Fibroblast of peridontal ligament (primary cell): ENCODE measurements around the gene NRG2.

Experiments
- DNase-seq: peaks from one replicate; pipeline ENCODE4 v3.0.0-alpha.2; 2010; ENCODE audit errors: extremely low read depth

NRG2 gene

DNA sequence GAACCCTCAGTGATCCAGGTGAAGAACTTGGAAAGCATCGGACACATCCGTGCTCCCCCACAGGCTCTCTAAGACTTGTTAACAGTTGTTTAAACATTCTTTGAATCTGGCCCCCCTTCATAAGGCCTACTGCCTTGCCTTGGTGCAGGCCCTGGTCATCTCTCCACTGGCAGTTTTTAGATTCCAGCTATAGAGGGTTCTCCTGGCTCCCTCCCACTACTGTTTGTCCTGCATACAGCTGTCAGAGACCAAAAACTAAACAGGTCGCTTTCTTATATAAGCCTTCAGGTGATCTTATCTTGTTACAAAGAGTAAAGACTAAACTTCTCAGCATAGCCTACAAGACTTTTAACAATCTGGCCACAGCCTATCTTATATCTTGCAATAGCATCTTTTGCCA, 32.3 kb downstream of the NRG2 start:
- DNase-seq: no peak

DNA sequence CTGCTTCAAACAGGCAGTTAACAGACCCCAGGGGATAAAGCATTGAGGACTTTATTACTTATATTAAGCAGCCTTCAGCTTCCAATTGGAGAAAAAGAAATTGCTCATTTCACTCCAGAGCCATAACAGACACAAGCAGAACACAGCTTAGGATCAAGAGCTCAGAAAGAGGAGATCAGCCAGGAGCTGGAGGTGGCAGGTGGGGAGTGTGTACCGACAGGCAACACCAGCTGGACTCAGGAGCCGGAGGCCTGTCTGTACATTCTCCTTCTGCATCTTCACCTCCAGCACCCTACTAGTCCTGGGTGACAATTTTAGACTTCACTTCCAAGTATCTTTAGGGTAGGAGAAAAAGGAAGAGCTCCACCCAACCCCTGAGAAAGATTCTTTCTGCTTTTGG, 35.8 kb downstream of the NRG2 start:
- DNase-seq: no peak

DNA sequence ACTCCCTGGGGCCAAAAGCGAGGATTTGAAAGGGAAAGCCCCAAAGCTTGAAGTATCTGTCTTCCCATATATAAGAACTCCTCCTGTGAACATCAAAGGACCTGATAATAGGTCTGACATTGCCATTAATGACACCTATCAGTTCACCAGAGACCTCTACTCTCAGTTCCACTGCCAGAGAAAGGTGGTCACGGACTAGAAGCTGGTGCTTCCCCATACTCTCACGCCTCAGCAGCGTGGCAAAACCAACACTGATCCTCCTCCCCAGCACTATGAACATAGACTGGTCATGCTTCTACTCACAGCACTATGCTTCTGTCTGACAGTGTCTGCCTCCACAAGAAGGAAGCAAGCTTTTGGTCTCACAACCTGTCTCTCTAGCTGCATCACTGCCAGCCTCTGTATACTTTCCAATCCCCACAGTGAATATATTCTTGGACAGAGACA, 37.9 kb downstream of the NRG2 start:
- DNase-seq: no peak

GRCh38 chr5:140004174-140004573, 38.9 kb downstream of the NRG2 start:
- DNase-seq: no peak

- no peak for DNase-seq
Observed at GRCh38 chr5:140003519-140003918, 39.6 kb downstream of the NRG2 start.

DNA sequence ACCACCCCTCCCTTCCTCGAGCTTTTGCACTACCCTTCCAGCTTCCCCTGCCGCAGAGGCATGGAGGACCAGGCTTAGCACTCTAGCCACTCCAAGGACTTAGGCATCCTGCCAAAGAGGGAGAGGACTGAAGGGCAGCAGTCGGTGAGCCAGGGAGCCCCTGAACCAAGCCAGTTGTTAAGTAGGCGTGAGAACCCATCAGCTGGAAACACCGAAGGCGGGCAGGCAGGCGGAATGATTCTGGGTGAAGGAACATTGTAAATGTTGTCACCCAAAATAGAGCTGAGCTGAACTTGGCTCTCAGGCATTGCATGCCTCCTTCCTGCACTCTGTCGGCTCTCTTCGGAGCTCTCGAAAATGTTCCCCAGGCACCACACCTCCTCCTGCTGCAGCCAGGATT, 42.8 kb downstream of the NRG2 start:
- no peak for DNase-seq

DNA sequence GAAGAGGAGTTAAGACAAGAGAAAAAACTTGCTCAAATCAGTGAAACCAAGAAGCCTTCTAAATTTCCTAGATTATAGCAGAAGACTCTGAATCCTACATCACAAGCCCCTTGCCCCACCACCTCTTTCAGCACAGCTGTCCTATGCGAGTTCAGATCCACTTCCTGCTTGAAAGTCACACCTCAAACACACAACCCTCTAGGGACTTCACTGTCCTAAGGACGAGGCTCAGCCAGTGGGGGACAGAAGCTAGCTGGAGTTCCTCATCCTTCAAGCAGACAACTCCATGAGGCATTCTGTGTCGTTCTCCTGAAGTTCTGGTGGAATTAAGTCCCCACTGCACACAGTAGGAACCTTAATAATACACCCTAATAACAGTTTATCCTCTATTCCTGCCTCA, 44.3 kb downstream of the NRG2 start:
- DNase-seq: no peak

DNA sequence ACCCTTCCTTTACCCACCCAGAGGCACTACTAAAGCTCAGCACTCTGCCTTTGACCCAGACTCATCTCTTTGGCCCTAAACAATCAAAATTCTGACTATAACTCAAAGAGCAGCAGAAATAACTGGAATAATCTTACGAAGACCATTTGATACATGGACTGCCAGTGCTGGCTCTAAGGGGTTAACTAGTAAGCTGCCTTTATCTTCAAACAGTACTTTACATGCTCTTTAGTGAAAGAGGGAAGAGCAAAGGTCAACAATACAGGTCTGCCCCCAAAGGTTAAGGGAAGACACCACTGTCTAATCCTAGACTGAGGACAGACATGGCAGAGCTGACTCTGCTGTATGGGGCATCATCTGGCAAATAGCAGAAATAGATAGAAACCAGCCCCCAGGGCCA, 45.8 kb downstream of the NRG2 start:
- DNase-seq: no peak

- DNase-seq: no peak
Observed at GRCh38 chr5:139995929-139996328, 47.2 kb downstream of the NRG2 start.

GRCh38 chr5:139994234-139994633, 48.9 kb downstream of the NRG2 start:
- no peak for DNase-seq

DNA sequence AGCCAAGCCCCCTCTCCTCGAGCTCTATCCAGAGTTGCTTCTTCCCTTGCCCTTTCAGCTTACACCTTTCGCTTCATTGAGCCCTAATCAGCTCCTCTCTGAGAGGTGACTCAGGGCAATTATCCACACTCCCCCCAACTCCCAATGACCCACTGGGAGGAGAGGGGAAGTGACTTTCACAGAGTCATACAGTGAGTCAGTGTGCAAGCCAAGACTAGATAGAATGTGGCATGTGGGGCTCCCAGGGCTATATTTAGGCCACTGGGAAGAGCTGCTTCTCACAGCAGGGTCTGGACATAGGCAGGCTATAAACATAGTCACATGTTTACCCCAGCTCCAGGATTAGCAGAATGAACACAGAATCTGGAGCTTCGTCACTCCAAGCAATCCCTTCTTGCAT, 57.4 kb downstream of the NRG2 start:
- peak; percentile 60 for DNase-seq

DNA sequence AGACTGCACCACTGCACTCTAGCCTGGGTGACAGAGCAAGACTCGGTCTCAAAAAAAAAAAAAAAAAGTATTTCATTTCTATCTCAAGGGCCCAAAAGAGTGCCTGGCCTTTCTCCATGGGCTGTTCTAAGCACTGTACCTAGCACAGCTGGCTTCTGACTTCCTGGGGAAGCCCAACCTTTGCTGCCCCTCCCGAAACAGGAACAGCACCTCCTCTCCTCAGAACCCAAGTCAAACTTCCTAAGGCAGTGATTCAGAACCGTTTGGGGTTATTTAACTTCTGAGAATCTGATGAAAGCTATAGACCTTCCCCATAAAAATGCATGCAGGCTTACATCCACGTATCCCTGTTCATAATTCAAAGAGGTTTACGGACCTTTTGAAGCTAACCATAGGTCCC, 57.8 kb downstream of the NRG2 start:
- peak; percentile 3 for DNase-seq

DNA sequence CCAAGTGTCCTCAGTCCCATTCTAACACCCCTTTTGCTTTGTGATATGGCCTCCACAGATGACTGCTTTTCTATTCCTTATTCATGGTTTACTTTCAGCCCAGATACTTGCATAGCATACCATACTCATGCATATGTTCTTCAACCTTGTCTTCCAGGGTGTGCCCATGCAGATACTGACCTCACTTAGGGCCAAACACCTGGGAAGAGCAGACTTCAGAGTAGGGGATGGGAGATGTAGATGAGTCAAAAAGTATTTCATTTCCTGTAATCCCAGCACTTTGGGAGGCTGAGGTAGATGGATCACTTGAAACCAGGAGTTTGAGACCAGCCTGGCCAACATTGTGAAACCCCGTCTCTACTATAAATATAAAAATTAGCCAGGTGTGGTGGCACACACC, 58.3 kb downstream of the NRG2 start:
- no peak for DNase-seq

DNA sequence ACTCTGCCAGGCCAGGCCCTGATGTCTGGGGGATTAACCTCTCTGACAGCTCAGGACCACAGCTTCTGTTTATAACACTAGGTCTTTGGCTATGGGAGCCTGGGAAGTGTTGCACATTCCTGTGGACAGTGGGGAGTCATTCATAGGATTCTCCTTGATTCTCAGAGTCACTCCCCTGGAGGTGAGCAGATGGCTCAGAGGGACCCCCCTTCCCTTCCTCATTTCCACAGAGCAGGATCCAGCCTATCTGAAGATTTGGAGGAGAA, 60.2 kb downstream of the NRG2 start:
- DNase-seq: no peak

DNA sequence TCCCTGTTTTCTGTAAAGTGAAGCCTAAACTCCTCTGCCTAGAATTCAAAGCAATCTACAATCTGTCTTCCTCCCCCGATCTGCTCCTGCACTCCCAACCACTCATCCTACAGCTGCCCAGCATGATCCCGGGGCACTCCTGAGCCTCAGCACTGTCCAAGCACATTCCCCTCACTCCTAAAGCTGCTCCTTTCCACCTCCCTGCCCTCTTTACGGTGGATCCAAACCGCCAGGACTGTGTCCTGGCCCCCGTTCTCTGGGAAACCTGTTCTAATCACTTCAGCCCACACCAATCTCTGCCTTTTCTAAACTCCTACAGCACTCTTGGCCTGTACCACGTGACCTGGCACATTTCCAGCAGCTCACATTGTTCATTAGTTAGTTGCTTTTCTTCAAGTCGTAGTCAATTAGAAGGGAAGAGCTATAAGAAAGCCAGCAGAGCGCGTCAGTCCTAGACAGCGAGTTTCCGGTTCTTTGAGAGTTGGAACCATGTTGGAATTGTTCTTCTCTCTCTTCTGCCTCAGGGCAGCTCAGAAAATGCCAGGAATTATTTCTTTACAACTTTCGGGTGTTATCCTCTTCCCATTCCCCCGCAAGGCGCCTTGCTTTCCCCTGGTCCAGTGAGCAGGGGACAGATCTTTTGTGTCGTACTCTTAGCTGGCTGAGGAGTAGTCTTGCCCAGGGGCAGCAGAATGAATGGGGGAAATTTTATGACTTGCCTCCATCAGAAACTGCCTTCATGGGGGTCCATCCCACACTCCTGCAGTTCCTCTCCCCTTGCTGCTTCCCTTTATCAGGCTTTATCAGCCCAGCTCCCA, 60.7 kb downstream of the NRG2 start:
- DNase-seq: peak; percentile 8

DNA sequence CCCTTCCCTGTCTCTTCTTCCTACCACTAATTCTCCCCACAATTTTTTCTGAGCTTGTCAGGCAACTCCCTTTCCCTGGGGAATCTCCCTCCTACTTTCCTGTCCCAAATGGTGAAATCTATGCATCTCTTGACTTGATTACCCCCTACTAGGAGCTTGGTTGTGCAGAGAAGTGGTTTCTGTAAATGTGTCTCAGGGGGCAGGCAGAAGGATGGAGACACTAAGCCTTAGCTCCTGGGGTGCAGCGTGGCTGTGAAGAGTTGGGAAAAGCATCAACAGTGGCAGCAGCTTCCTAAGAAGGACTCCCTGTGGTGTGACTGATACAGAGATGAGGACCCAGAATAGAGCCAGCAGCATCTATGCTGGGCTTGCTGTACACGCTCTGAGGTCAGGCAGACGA, 62.3 kb downstream of the NRG2 start:
- DNase-seq: no peak

DNA sequence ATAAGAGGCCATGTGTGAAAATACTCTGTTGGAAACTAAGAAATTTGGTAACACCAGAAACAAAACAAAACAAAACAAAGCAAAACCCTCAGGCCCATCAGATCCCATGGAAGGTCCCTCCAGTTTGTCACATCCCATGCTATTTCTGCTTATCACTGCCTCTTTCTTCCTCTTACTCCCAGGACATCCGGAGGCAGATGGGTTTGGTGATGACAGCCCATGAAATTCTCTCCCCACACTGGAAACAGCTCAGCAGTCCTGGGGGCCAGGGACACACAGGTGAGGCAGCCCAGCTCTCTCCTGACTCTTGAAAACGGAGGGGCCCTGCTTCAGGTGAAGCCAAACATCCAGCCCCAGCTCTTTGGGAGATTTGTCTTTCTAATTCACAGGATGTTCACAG, 63.2 kb downstream of the NRG2 start:
- no peak for DNase-seq

DNA sequence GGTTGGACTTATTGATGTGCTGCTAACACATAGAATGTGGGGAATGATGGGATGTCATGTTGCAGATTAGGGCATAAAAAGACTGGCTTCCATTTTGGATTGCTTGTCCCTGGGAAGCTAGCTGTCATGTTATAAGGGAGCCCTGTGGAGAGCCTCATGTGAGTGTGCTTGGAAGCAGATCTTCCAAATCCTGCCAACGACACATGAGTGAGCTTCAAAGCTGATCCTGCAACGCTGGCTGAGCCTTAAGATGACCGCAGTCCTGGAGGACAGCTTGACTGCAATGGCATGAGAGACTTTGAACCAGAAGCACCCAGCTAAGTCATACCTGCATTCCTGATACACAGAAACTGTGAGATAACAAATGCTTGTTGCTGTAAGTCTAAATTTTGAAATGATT, 63.6 kb downstream of the NRG2 start:
- no peak for DNase-seq

DNA sequence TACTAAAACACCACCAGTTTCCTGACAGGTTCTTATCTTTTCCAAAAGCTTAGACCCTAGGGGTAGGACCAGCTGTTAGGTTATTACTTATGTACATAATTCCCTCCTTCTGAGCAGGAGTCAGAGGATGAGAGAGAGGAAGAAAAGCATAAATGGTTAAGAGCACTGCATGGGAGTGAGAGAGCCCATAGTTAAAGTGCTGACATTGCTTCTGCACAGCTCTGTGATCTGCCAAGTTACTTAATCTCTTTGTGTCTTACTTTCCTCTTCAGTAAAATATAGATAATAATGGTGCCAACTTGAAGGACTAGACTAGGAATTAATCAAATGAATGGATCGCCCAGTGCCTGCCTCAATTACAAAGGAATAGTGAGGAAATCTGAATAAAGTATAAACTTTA, 66.4 kb downstream of the NRG2 start:
- DNase-seq: no peak

GRCh38 chr5:139975942-139976341, 67.2 kb downstream of the NRG2 start:
- DNase-seq: no peak

GRCh38 chr5:139975306-139975705, 67.8 kb downstream of the NRG2 start:
- no peak for DNase-seq

GRCh38 chr5:139974661-139975060, 68.4 kb downstream of the NRG2 start:
- DNase-seq: no peak

GRCh38 chr5:139971202-139971725, 71.8 kb downstream of the NRG2 start:
- no peak for DNase-seq

GRCh38 chr5:139969318-139969717, 73.8 kb downstream of the NRG2 start:
- no peak for DNase-seq
